B cell (primary cell): ENCODE measurements around the gene KIAA1191. TPM values are rescaled to one million over a fixed set of nuclear protein-coding genes. Genes with fewer than 3 reads are reported as not detected.

Experiments
- ATAC-seq: fragments of 200-7000 bp; cut with Tn5 transposase; one replicate; pipeline ENCODE4 v1.10.0; 2021; ENCODE audit warnings: low read depth, mild to moderate bottlenecking, moderate number of reproducible peaks, moderate library complexity
- CTCF ChIA-PET: fragments of 350-600 bp; sonication (Branson Sonifier 250); formaldehyde crosslinking; loops from one replicate; lab custom pipeline; 2021; ENCODE audit warnings: antibody characterized with exemption, inconsistent platforms; lab: Charles Lee
- POLR2A ChIA-PET: fragments of 350-600 bp; sonication (Branson Sonifier 250); formaldehyde crosslinking; loops from one replicate; lab custom pipeline; 2021; ENCODE audit warnings: antibody characterized with exemption; lab: Charles Lee
- DNase-seq: peaks from one replicate; pipeline ENCODE4 v3.0.0; 2013
- H2AFZ ChIP-seq: 2 replicates; pipeline ENCODE4 v1.6.1; 2012; ENCODE audit warnings: mild to moderate bottlenecking, low read depth, low read length; ENCODE audit not compliant: insufficient read depth, poor library complexity, severe bottlenecking
- H3K27ac ChIP-seq, 2 donors: 1 replicate in 1 of 2; 2 replicates in 1 of 2; pipeline ENCODE4 v1.5.1; 2012 to 2013; ENCODE audit warnings: low read length in 2 of 2, mild to moderate bottlenecking in 2 of 2, moderate library complexity in 1 of 2
- H3K27me3 ChIP-seq, 4 experiments: fragments of 200-600 bp in 1 of 4; sonication (generic) in 1 of 4; replicated peaks in 1 of 4; 1 replicate in 2 of 4; 2 replicates in 2 of 4; pipeline versions ENCODE4 v1.6.1 to v1.7.0; 2013 to 2016; ENCODE audit warnings: low read length in 3 of 4, mild to moderate bottlenecking in 2 of 4, mixed read lengths in 1 of 4, moderate library complexity in 1 of 4; ENCODE audit not compliant: insufficient read depth in 4 of 4, control insufficient read depth in 3 of 4; ENCODE audit errors: control extremely low read depth in 1 of 4
- H3K36me3 ChIP-seq, 2 experiments: replicated peaks in 1 of 2; 1 replicate in 1 of 2; 2 replicates in 1 of 2; pipeline versions ENCODE4 v1.6.1 to v1.7.1; 2013; ENCODE audit warnings: low read length in 1 of 2; ENCODE audit not compliant: insufficient read depth in 2 of 2, control insufficient read depth in 1 of 2; ENCODE audit errors: control extremely low read depth in 1 of 2, extremely low read depth in 1 of 2
- H3K4me1 ChIP-seq, 2 donors: fragments of 200-600 bp in 1 of 2; sonication (generic) in 1 of 2; 1 replicate in 1 of 2; 2 replicates in 1 of 2; pipeline versions ENCODE4 v1.5.1 to v1.6.1; 2013 to 2017; ENCODE audit warnings: low read length in 2 of 2; ENCODE audit not compliant: control insufficient read depth in 2 of 2, insufficient read depth in 2 of 2
- H3K4me2 ChIP-seq: replicated peaks from 2 replicates; pipeline ENCODE3; 2012; ENCODE audit warnings: mild to moderate bottlenecking, low read depth, low read length; ENCODE audit not compliant: poor library complexity, severe bottlenecking
- H3K4me3 ChIP-seq, 5 experiments: fragments of 200-600 bp in 1 of 5; sonication (generic) in 1 of 5; 1 replicate in 3 of 5; 2 replicates in 2 of 5; pipeline versions ENCODE4 v1.5.1 to v1.7.0; 2011 to 2016; ENCODE audit warnings: low read length in 4 of 5, mild to moderate bottlenecking in 4 of 5, low read depth in 2 of 5, control low read depth in 1 of 5, moderate library complexity in 1 of 5; ENCODE audit not compliant: insufficient read depth in 1 of 5; ENCODE audit errors: control extremely low read depth in 1 of 5, extremely low read depth in 1 of 5
- H3K79me2 ChIP-seq: fragments of 200-600 bp; sonication (generic); one replicate; pipeline ENCODE4 v1.6.0; 2016; ENCODE audit warnings: low read length; ENCODE audit not compliant: control insufficient read depth, insufficient read depth
- H3K9ac ChIP-seq: fragments of 200-600 bp; sonication (generic); 2 replicates; pipeline ENCODE4 v1.6.1; 2017; ENCODE audit warnings: mild to moderate bottlenecking, low read length, moderate library complexity
- H3K9me3 ChIP-seq, 3 donors: one replicate each; pipeline versions ENCODE4 v1.6.1 to v1.7.1; 2013; ENCODE audit warnings: low read length in 2 of 3; ENCODE audit not compliant: control insufficient read depth in 2 of 3, insufficient read depth in 1 of 3; ENCODE audit errors: control extremely low read depth in 1 of 3
- H4K20me1 ChIP-seq: 2 replicates; pipeline ENCODE4 v1.6.0; 2012; ENCODE audit warnings: mild to moderate bottlenecking, low read length; ENCODE audit not compliant: insufficient read depth, control insufficient read depth, poor library complexity, severe bottlenecking
- H3K27ac Mint-ChIP-seq: one replicate; pipeline ENCODE4 v1.8.0; 2021; ENCODE audit warnings: mixed read lengths
- H3K27me3 Mint-ChIP-seq: one replicate; pipeline ENCODE4 v1.8.0; 2021; ENCODE audit warnings: mixed read lengths
- H3K4me1 Mint-ChIP-seq: one replicate; pipeline ENCODE4 v1.8.0; 2021; ENCODE audit warnings: mixed read lengths
- H3K4me3 Mint-ChIP-seq: one replicate; pipeline ENCODE4 v1.8.0; 2021; ENCODE audit warnings: mixed read lengths
- H3K9me3 Mint-ChIP-seq: one replicate; pipeline ENCODE4 v1.8.0; 2022; ENCODE audit warnings: mixed read lengths; ENCODE audit not compliant: insufficient read depth
- CTCF ChIP-seq: fragments of 200-600 bp; IDR thresholded peaks from one replicate; pipeline ENCODE4 v1.8.0; 2022; ENCODE audit warnings: antibody characterized with exemption, mild to moderate bottlenecking
- EZH2 ChIP-seq: IDR thresholded peaks from 2 replicates; pipeline ENCODE4 v1.6.1; 2012; ENCODE audit warnings: borderline replicate concordance, low read depth, mild to moderate bottlenecking, moderate library complexity, low read length; ENCODE audit not compliant: insufficient read depth, poor library complexity, severe bottlenecking
- WGBS: methylation state at CpG from one replicate; pipeline ENCODE4 v1.1.5; 2013; ENCODE audit warnings: missing lambda C conversion rate; ENCODE audit not compliant: insufficient coverage; 5-methylcytosine and 5-hydroxymethylcytosine counted together
- intact Hi-C: fragments of 100-400 bp; cut with micrococcal nuclease; formaldehyde crosslinking; loops from one replicate; pipeline ENCODE4 v1.10.0; 2022
- polyA plus RNA-seq: library from polyadenylated mRNA; depleted of rRNA; stranded (reverse); fragments of >200 nt; gene quantifications from 2 replicates; pipeline ENCODE4 v1.2.3, GENCODE V29; 2012
- total RNA-seq, 2 donors: library from RNA; stranded (reverse); fragments of 120-200 nt in 1 of 2; gene quantifications; 1 replicate in 1 of 2; 2 replicates in 1 of 2; pipeline versions ENCODE4 v1.2.3 to v1.2.4, GENCODE V29; 2013 to 2022

Gene KIAA1191
- total and polyA plus RNA-seq, 2 donors (not counting 1 experiment from before 2014, with no cell fraction given) = 61.2 to 82.9 TPM

DNA sequence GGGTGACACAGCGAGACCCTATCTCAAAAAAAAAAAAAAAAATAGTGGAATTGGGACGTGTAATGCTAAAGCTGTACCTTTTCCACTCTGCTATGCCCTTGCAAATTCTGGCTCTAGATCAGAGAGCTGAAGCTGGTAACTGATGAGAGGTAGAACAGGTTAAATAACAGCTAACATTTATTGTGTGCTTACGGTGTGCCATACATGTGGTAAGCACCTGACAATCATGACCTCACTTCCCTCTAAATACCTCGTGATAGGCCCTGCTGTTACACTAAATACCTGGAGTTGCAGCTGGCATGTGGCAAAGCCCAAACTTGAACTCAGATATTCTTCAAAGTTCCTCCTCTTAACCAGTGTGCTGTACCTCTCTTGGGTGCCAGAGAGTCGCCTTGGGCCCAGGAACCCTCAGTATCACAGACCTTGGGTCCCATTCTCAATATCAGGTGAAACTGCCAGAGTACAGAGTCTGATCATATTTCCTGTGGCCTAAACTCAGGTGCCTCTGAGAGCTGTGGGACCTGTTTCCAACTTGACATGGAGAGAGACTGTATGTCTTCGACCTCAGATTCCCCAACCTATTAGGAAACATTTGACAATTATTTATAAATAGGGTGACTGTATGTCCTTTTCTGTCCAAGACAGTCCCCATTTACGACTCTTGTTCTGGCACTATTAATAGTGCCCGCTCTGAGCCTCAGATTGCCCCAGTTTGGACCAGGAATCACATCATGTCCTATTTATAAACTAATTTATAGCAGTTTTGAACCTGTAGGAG, 8.6 kb upstream of the KIAA1191 start:
- Mint-ChIP-seq H3K9me3 (no peaks in the 10 kb centered on the region), H3K4me3 (no peak overlapping the region), H3K4me1 (peaks cover 18% of the 10 kb centered on the region), H3K27me3 (no peaks in the 10 kb centered on the region), H3K27ac (no peak overlapping the region)
- WGBS = 100% methylated on average over 2 of the region's 8 CpGs
- H2AFZ ChIP-seq = no peak overlapping the region
- DNase-seq = no peak
- H3K27ac ChIP-seq = no peak overlapping the region
- ChIA-PET CTCF (interaction anchor here (0.6 to 1.4 kb wide), 3 partner anchors 8 to 676 kb away, joined by 3 to 6 read pairs (median 4); partner anchors contain the start of gene KIAA1191), POLR2A (no interaction called here)
- no peak overlapping the region for H3K4me2 ChIP-seq
- H3K4me3 ChIP-seq = no peak overlapping the region
- H3K79me2 ChIP-seq = no peaks in the 10 kb centered on the region
- H3K27me3 ChIP-seq = no peaks in the 10 kb centered on the region
- intact Hi-C loops = no loop called here
- no peak overlapping the region for H3K9ac ChIP-seq
- H3K4me1 ChIP-seq = peaks cover 12 to 15% of the 10 kb centered on the region in 2 donors
- peaks cover 0 to 3% (median 0%) of the 10 kb centered on the region in 3 donors for H3K9me3 ChIP-seq
- TF ChIP-seq EZH2 (no peak), CTCF (no peak)
- H3K36me3 ChIP-seq = peaks cover 0 to 15% of the 10 kb centered on the region in 2 experiments
- ATAC-seq = no peak
- H4K20me1 ChIP-seq = no peaks in the 10 kb centered on the region

- no peak overlapping the region for H3K4me3 ChIP-seq
- no peaks in the 10 kb centered on the region for H3K79me2 ChIP-seq
- peaks cover 0 to 15% of the 10 kb centered on the region in 2 experiments for H3K36me3 ChIP-seq
- H3K4me2 ChIP-seq = no peak overlapping the region
- no peak overlapping the region for H3K27ac Mint-ChIP-seq
- ChIA-PET POLR2A (no interaction called here), CTCF (no interaction called here)
- peaks cover 19% of the 10 kb centered on the region for H3K4me1 Mint-ChIP-seq
- no peaks in the 10 kb centered on the region for H3K9me3 Mint-ChIP-seq
- no peaks in the 10 kb centered on the region for H4K20me1 ChIP-seq
- 97% methylated on average over 12 of the region's 13 CpGs for WGBS
- H3K27ac ChIP-seq = no peak overlapping the region
- no peaks in the 10 kb centered on the region for H3K27me3 Mint-ChIP-seq
- peaks cover 16 to 20% of the 10 kb centered on the region in 2 donors for H3K4me1 ChIP-seq
- H3K27me3 ChIP-seq = no peaks in the 10 kb centered on the region
- TF ChIP-seq CTCF = no peak
- no peak for TF ChIP-seq EZH2
- H3K9ac ChIP-seq = no peak overlapping the region
- no peak for ATAC-seq
- peaks cover 0 to 3% (median 0%) of the 10 kb centered on the region in 3 donors for H3K9me3 ChIP-seq
- H2AFZ ChIP-seq = no peak overlapping the region
- no peak overlapping the region for H3K4me3 Mint-ChIP-seq
- DNase-seq = no peak
- intact Hi-C loops = no loop called here
Measured at GRCh38 chr5:176368726-176369125, 7.2 kb upstream of the KIAA1191 start.
